ENCODE results near the gene SCP2.
"Not testable (repeated sequence)": the region's sequence is repeated elsewhere in the genome, so short reads cannot be mapped to it uniquely, and the experiment has no call there.

SCP2 gene

DNA sequence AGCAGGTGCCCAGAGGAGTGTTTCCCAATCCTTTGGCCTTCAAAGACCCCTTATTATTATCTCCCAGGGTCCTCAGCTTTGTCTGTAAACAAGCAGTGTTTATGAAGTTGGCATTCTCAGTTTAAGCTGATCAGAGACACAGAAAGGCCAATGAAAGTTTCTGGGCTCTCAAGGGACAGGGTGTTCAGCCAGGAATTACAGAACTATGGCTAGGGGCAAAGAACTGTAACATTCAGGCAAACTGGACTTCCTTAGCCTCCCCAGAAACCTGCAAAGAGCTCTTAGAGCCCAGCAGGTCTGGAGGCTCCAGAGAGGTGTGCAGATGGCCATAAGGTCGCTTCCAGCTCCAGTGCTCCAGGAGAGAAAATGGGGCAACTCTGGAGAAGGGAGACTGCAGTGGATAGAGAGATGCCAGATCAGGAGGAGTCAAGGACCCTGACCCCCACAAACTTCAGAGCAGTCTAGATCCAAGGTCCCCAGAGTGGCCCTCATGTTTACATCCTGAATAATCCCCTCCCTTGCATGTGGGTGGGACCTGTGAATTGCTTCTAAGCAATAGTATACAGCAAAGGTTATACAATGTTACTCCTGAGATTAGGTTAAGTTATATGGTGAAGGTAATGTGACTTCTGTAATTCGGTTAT lies 11.7 kb upstream of the SCP2 start:
- DNase-seq, result no peak
- in situ Hi-C loops (cut with HindIII; ENCODE audit: low pct_ligation_motif_present, low pct_unique_long_range_greater_than_20kb, low sequenced_read_pairs), result no loop called here

DNA sequence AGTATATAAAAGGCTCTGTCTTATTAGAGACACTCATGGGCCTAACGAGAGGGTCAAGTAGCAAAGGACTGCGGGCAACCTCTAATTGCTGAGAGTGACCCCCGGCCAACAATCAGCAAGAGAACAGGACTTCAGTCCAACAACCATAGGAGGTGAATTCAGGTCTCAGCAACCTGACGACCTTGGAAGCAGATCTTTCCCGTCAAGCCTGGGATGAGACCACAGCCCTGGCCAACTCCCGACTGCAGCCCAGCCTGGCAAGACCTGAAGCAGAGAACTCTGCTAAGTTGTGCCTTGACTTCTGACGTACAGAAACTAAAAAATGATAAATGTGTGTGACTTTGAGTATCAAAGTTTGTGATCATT lies 11.2 kb upstream of the SCP2 start:
- no peak for DNase-seq
- in situ Hi-C loops (cut with HindIII; ENCODE audit: low pct_ligation_motif_present, low pct_unique_long_range_greater_than_20kb, low sequenced_read_pairs), result no loop called here

DNA sequence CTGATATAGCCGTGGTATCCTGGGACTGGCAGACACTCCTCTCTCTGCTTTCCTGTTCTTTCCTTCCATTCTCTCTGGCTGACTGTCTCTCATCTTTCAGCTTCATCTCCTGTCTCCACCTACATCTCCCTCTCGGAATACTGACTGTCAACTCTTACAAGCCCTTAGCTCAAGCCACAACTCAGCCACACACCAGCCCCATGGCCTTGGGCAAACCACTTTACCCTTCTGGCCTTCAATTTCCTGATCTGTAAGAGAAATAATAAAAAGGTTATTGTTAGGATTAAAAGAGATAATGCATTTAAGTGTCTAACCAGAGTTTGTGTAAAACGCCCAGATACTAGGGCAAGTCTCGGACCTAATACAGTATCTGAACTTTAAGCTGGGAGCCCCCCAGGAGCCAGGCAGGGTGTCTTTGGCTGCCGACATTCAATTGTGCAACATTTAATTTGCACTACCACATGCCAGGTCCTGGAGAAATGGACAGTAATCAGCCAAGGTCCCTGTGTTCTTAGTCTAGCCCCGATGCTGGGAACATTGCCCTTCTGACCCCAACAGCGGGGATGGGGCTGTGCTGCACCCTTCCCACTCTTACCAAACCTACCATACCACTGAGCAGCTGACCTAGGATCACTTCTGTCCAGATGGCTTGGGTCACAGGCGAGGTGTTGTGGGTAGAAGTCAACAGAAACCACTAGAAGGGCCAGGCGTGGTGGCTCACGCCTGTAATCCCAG lies 10.7 kb upstream of the SCP2 start:
- DNase-seq, result no peak
- in situ Hi-C loops (cut with HindIII; ENCODE audit: low pct_ligation_motif_present, low pct_unique_long_range_greater_than_20kb, low sequenced_read_pairs), result no loop called here

DNA sequence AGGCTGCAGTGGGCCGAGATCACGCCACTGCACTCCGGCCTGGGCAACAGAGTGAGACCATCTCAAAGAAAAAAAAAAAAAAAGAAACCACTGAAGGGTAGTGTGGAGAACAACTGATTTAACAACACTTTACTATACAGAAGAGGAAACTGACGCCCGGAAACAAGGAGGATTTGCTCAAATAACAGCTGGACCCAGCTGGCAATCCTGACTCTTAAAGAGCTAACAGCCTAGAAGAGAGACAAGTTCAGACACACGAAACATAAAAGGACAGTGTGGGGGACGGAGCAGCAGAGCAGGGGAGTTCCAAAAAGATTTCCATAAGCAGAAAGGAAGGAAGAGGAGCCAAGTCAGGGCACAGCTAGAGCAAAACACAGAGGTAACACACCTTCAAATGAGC lies 9.9 kb upstream of the SCP2 start:
- no peak for DNase-seq
- in situ Hi-C loops (cut with HindIII; ENCODE audit: low pct_ligation_motif_present, low pct_unique_long_range_greater_than_20kb, low sequenced_read_pairs), result no loop called here

DNA sequence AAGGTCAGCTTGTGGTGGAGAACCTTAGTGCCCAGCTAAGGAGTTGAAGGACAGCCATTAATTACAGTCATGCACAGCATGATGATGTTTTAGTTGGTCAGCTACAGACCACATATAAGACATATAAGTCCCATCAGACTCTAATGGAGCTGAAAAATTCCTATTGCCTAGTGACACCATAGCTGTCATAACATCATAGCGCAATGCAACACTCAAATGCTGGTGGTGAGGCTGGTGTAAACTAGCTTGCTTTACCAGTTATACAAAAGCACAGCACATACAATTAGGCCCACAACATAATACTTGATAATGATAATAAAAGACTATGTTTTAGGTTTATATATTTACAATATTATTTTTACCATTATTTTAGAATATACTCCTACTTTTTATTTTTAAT lies 9.5 kb upstream of the SCP2 start:
- no peak for DNase-seq
- in situ Hi-C loops (cut with HindIII; ENCODE audit: low pct_ligation_motif_present, low pct_unique_long_range_greater_than_20kb, low sequenced_read_pairs), result no loop called here

DNA sequence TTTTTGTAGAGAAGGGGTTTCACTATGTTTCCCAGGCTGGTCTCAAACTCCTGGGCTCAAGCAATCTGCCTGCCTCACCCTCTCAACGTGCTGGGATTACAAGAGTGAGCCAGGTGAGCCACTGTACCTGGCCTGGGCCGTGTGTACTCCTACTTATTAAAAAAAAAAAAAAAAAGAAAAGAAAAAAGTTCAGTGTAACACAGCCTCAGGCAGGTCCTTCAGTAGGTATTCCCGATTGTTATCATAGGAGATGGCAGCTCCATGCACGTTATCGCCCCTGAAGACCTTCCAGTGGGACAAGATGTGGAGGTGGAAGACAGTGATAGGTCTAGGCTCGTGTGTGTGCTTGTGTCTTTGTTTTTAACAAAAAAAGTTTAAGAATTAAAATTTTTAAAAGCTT lies 8.9 kb upstream of the SCP2 start:
- in situ Hi-C loops (cut with HindIII; ENCODE audit: low pct_ligation_motif_present, low pct_unique_long_range_greater_than_20kb, low sequenced_read_pairs), result no loop called here
- DNase-seq, result no peak

DNA sequence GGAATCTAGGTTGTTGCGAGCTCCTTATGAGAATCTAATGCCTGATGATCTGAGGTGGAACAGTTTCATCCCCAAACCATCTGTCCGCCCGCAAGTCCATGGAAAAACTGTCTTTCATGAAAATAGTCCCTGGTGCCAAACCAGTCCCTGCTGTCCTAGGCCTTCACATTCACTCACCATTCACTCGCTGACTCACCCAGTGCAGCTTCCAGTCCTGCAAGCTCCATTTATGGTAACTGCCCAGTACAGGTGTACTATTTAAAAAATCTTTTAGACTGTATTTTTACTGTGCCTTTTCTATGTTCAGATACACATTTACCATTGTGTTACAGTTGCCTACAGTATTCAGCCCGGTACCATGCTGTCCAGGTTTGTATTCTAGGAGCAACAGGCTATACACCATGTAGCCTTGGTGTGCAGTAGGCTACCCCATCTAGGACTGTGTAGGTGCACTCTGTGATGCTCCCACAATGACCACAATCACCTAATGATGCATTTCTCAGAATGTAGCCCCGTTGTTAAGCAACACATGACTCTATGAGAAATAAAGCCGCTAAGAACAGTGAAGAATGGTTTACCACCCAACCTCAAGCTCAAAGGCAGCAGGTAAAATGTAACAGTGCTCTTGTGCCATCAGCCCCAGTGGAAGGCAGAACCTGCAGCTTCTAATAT lies 7.9 kb upstream of the SCP2 start:
- DNase-seq, result no peak
- in situ Hi-C loops (cut with HindIII; ENCODE audit: low pct_ligation_motif_present, low pct_unique_long_range_greater_than_20kb, low sequenced_read_pairs), result no loop called here

DNA sequence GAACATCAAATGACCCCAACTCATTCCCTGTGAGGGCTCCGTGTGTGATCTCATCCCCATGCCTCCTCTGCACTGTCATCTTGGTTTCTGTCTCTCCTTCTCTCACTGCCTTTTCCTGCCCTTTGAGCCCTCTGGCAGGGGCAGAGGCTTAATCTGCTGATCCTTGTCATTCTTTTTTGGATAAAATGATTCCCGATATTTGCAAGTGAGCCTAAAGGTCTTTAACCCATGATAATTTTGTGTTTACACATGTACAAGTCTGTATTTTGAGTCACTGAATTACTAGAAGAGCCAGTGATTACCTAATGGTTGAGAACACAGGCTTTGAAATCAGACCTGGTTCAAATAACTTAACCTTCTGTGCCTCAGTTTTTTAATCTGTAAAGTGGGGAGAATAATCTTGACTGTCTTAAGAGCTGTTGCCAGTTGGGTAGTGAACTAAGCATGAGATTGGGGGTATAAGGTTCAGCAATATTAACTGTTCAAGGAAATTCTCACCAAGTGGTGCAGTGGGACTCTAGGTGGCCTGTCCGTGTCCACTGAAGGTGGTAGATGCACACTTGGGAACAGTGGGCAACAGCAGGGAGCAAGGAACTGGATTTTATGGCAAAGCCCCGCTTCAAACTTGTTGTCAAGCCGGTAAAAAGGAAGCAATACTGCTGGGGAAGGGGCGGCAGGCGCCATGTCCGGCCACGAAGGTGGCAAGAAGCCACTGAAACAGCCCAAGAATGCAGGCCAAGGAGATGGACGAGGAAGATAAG lies 7.2 kb upstream of the SCP2 start:
- no peak for DNase-seq
- in situ Hi-C loops (cut with HindIII; ENCODE audit: low pct_ligation_motif_present, low pct_unique_long_range_greater_than_20kb, low sequenced_read_pairs), result no loop called here

DNA sequence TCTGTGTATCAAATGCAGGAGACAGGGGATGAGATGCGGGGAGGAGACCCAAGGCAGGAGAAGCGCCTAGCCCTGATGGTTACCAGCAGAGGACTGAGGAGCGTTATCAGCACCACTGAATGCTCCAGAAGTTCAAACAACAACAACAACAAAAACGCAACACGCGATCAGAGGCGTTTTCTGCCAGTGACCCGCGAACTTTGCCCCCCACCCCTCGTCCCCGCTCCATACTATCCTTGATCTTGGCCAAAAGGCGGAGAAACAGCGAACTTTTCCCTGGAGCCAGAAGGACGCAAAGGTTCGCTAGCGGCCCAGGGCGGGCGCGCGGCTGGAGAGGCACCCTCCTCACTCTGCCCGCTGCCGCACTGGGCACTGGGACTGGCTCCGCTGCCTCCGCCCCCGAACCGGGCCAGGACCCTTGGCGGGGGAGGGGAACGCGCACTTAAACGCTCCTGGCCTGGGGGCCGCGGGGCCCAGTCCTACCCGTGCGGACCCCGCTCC lies 6.2 kb upstream of the SCP2 start:
- in situ Hi-C loops (cut with HindIII; ENCODE audit: low pct_ligation_motif_present, low pct_unique_long_range_greater_than_20kb, low sequenced_read_pairs), result no loop called here
- DNase-seq, result no peak

DNA sequence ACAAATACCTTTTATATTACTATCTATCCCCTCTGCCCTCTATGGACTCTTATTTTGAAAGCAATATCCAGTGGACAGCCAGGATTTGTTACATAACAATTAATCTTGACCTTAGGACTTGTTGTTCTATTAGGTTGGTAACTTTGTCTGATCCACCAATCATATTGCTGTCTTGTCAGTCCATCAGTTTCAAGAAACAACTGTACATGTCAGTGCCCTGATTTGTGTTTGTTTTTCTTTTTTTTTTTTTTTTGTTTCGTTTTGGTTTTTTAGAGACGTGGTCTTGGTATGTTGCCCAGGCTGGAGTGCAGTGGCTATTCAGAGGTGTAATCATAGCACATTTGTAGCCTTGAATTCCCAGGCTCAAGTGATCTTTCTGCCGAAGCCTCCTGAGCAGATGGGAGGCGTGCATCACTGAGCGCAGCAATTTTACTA lies 1.5 kb upstream of the SCP2 start:
- no peak for DNase-seq
- in situ Hi-C loops (cut with HindIII; ENCODE audit: low pct_ligation_motif_present, low pct_unique_long_range_greater_than_20kb, low sequenced_read_pairs), result no loop called here

DNA sequence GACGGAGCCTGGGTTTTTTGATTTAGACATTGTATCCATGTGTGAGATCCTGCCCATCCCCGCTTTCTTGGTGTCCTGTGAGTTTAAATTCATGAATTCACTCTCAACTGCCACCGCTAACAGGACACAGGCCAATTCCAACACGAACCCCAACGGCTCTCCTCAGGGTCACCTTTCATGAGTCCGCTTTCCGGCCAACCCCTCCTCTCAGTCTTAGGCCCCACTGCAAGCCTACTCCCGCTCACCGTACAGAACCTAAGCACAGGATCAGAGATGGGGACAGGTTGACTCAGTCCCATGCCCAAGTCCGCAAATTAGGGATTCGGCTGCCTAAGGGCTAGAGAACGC lies 238 bp upstream of the SCP2 start:
- no peak for DNase-seq
- in situ Hi-C loops (cut with HindIII; ENCODE audit: low pct_ligation_motif_present, low pct_unique_long_range_greater_than_20kb, low sequenced_read_pairs), result no loop called here

DNA sequence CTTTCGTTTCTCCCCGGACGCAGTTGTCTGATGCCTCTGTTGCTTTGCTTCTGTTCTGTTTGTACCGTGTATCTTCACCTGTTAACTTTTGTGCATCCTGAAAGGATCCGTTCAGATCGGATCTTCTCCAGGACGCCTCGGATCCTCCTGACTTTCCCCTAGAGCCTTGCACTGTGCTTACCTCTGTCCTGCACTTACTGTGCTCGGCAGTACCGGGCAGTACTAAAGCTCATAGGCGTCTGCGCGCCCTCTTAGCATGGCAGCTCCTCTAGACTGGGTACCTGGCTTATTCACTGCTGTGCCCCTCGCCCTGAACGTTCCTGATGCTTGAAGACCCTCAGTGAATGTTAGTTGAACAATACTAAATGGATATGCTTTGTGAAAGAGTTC lies 934 bp downstream of the SCP2 start:
- in situ Hi-C loops (cut with HindIII; ENCODE audit: low pct_ligation_motif_present, low pct_unique_long_range_greater_than_20kb, low sequenced_read_pairs), result no loop called here
- peak; percentile 18 for DNase-seq

DNA sequence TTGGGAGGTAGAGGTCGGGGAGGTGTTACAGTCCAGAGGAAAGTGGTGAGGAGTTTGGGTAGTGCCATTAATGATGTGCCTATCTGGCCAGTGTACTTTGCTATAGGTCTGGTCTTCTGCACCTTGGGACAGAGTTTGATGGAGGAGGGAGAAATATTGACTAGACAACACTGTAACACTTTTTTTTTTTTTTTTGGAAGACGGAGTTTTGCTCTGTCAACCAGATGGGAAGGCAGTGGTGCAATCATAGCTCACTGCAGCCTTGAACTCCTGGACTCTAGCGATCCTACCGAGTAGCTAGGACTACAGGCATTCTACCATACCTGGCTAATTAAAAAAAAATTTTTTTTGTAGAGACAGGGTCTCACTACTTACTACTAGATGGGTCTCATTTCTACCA lies 1.9 kb downstream of the SCP2 start:
- DNase-seq, result no peak
- in situ Hi-C loops (cut with HindIII; ENCODE audit: low pct_ligation_motif_present, low pct_unique_long_range_greater_than_20kb, low sequenced_read_pairs), result no loop called here

DNA sequence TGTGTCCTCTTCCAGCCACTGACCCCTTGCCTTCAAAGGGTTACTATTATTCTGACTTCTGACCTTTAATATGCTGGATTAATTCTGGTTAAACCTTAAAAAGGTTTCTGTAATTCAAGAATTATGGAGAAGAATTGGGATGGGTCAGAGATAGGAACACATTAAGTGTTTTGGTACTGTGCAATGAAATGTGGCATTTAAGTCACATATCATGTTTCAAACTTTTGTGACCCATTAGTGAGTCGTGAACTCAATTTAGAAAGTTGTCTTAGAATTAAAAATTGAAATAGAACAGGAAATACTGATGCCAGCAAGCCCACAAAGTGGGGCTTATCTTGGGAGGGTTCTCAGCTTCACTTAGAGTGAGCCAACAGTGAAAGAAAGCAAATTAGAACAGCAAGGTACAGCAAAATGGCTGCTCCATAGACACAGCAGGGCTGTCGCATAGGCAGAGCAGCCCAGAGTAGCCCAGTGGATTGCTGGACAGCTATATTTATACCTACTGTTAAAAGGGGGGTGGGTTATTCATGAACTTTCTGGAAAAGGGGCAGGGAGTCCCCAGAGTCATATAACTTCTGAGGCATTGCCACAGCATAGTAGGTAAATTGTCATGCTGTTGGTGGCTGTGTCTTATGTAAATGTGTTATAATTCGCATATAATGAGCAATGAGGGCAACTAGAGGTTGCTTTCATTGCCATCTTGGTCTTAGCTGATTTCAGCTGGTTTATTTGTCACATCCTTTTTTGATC lies 10.5 kb downstream of the SCP2 start:
- DNase-seq, result no peak
- in situ Hi-C loops (cut with HindIII; ENCODE audit: low pct_ligation_motif_present, low pct_unique_long_range_greater_than_20kb, low sequenced_read_pairs), result no loop called here

DNA sequence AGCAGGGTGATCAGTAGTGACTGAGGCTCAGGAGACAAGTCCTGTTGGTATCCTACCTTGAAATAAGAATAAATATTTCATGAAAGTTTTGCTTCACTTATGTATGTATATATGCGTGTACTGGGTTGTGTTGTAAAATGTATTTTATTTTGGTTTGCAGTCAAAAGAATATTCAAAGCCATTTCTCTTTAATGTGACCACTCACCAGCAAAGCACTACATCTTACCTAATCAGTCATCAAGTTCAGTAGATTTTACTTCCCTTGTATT lies 11.0 kb downstream of the SCP2 start:
- in situ Hi-C loops (cut with HindIII; ENCODE audit: low pct_ligation_motif_present, low pct_unique_long_range_greater_than_20kb, low sequenced_read_pairs), result no loop called here
- no peak for DNase-seq

DNA sequence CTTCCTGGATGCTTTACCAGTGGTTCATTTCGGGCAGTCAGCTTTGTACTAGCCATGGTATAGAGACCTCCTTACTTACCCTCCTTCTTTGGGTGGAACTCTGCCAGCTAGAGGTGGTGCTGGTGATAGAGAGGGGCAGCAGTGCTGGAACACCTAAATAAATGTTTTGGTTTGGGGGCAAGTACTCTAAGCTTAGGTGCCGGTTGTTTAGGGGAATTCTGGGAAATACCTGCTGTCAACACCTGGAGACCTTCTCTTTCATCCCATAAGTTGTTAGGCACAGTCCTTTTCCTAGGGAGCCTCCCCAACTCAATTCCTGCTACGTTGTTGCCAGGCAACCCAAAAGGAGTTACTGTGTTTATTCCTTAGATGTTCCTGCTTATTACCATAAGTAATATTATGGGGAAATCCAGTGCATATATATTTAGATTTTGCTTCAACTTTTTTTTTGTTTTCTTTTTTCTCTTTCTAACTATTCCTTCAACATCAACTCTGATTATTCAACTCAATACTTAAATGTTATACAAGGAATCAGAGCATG lies 16.9 kb downstream of the SCP2 start:
- in situ Hi-C loops (cut with HindIII; ENCODE audit: low pct_ligation_motif_present, low pct_unique_long_range_greater_than_20kb, low sequenced_read_pairs), result no loop called here

DNA sequence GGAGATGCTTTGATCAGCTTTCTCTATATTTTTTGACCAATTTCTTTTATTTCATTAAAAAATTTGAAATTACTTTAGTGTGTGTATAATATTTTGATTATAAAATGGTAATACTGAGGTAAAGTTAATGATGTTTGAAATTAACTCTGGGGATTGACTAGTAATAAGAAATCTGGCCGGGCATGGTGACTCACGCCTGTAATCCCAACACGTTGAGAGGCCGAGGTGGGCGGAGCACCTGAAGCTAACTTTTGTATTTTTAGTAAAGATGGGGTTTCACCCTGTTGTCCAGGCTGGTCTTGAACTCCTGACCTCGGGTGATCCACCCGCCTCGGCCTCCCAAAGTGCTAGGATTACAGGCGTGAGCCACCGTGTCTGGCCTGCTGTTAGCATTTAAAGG lies 17.5 kb downstream of the SCP2 start:
- in situ Hi-C loops (cut with HindIII; ENCODE audit: low pct_ligation_motif_present, low pct_unique_long_range_greater_than_20kb, low sequenced_read_pairs), result no loop called here
- DNase-seq, result no peak

More for the DNA sequence above, 16.9 kb downstream of the SCP2 start:
- DNase-seq, result no peak

DNA sequence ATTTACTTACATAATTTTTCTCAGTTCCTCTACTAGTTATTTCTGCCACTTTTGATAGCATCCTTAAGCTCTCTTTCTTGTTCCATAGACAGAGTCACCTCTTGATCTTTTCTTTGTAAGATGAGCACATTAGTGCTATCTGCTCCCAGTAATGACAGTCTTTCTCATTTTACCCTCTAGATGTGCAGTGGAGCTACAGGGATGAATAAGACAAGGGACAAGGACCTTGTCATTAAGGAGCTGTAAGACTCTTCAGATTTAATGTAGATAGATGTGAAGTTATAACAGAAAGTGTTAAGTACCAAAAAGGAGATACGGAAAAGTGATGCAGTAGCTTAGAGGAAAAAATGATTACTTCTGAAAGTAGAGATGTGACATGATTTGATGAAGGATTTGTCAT lies 20.4 kb downstream of the SCP2 start:
- DNase-seq, result no peak
- in situ Hi-C loops (cut with HindIII; ENCODE audit: low pct_ligation_motif_present, low pct_unique_long_range_greater_than_20kb, low sequenced_read_pairs), result no loop called here

DNA sequence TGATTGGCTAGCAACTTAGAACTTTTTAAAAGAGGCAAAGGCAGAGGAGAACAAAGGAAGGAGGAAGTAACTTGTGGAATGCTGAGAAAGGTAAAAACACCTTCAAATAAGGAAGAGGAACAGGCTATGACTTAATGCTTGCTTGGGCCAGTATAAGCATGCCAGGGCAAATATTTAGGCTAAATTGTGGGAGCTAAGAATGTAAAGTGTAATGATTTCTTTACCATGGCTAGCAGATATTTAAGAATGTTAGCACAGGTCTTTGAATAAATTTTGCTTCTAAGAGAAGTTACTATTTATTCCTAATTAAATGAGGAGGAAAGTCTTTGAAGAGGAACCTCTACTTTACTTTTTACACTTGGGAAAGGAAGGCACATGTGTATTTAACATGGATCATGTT lies 22.5 kb downstream of the SCP2 start:
- DNase-seq; in situ Hi-C loops (cut with HindIII; ENCODE audit: low pct_ligation_motif_present, low pct_unique_long_range_greater_than_20kb, low sequenced_read_pairs): not testable (repeated sequence)

Measured in ACHN (cell line).